Measurements from ENCODE around the gene PRKG1. TPM values are rescaled to one million over a fixed set of nuclear protein-coding genes. Genes with fewer than 3 reads are reported as not detected.
"Not testable (repeated sequence)": the region's sequence is repeated elsewhere in the genome, so short reads cannot be mapped to it uniquely, and the experiment has no call there.

PRKG1 gene
- polyA plus RNA-seq, 1 donor = 12.0 TPM

DNA sequence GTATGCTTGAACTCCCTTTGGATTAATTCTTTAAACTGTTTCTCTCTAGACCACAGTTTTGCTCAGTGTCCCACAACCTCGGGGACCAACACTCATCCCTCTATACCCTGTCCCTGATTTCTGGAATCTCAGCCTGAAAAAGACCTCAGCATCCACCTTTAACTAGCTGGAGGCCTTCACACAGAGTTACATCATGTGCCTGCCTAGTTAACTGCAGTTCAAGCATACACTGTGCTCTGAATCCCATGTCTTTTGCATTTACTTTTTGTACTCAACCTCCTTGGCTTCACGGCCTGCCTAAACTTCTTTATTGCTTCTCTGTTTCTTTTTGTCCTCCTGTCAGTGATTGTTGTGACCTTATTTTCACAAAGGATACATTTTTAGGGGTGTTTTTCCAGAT lies 66.7 kb downstream of the PRKG1 start:
- 60% methylated on average over 2 of the region's 2 CpGs for WGBS (ENCODE audit: insufficient coverage, low lambda C conversion rate)
- Histone ChIP-seq H3K27me3 (ENCODE audit: control insufficient read depth, insufficient read depth, low read length) (no peaks in the 10 kb centered on the region), H3K27ac (ENCODE audit: low read length) (no peak overlapping the region), H3K9me3 (ENCODE audit: control insufficient read depth, low read depth, low read length) (no peaks in the 10 kb centered on the region), H3K36me3 (ENCODE audit: control insufficient read depth, insufficient read depth, low read length) (no peaks in the 10 kb centered on the region), H3K4me3 (ENCODE audit: low read length) (no peak overlapping the region), H3K4me1 (ENCODE audit: control insufficient read depth, insufficient read depth, low read length) (no peaks in the 10 kb centered on the region)
- DNase-seq = no peak

DNA sequence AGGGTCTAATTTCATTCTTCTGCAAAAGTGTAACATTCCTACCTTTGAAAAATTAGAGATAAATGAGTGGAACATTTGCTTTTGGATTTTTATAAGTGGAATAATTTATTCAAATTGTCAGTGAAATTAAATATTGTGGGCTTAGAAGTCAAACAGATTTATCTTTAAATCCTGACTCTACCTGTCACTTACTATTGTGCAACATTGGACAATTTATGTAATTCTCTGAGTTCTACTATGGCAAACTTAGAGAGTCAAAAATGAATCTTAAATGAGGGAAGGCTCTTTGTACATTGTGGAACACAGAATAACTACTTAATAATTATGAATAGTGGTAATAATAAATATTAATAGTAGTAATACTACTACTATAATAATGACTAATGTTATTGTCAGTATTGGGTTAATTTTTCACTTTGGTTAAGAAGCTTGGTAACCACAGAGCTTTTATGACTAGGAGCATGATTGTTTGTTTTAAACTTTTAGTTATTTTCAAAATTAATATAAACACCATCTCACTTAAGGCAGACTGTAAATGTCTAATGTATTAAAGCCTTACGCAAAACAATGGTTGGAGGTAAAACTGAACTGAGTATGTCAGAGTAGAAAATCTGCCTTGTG lies 70.0 kb downstream of the PRKG1 start:
- Histone ChIP-seq H3K27ac (ENCODE audit: low read length) (no peak overlapping the region), H3K27me3 (ENCODE audit: control insufficient read depth, insufficient read depth, low read length) (no peaks in the 10 kb centered on the region), H3K4me1 (ENCODE audit: control insufficient read depth, insufficient read depth, low read length) (no peaks in the 10 kb centered on the region), H3K9me3 (ENCODE audit: control insufficient read depth, low read depth, low read length) (no peaks in the 10 kb centered on the region), H3K36me3 (ENCODE audit: control insufficient read depth, insufficient read depth, low read length) (no peaks in the 10 kb centered on the region), H3K4me3 (ENCODE audit: low read length) (no peak overlapping the region)
- DNase-seq = no peak
- WGBS (ENCODE audit: insufficient coverage, low lambda C conversion rate) = 100% methylated on average over 1 of the region's 1 CpG

DNA sequence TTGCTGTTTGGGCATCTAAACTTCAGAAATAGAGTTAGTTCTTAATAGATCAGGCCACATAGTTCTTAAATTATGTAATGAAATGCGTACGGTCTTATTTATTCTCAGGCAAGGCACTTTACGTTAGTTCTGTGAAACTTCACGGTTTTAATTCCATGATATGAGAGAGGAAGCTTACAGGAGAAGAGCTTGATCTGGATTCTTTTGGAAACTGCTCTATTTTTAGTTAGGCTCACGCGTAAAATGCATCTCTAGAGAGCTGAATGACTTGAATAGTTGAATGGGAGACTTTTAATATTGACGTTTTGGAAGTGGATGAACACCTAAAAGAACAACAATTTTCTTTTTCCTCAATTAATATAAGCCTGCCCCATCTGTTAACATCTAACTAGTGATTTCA lies 71.1 kb downstream of the PRKG1 start:
- H3K4me3 ChIP-seq (ENCODE audit: low read length) = no peak overlapping the region
- no peaks in the 10 kb centered on the region for H3K27me3 ChIP-seq (ENCODE audit: control insufficient read depth, insufficient read depth, low read length)
- H3K27ac ChIP-seq (ENCODE audit: low read length) = no peak overlapping the region
- DNase-seq = no peak
- no peaks in the 10 kb centered on the region for H3K36me3 ChIP-seq (ENCODE audit: control insufficient read depth, insufficient read depth, low read length)
- H3K4me1 ChIP-seq (ENCODE audit: control insufficient read depth, insufficient read depth, low read length) = no peaks in the 10 kb centered on the region
- WGBS (ENCODE audit: insufficient coverage, low lambda C conversion rate) = 81% methylated on average over 3 of the region's 7 CpGs
- no peaks in the 10 kb centered on the region for H3K9me3 ChIP-seq (ENCODE audit: control insufficient read depth, low read depth, low read length)

DNA sequence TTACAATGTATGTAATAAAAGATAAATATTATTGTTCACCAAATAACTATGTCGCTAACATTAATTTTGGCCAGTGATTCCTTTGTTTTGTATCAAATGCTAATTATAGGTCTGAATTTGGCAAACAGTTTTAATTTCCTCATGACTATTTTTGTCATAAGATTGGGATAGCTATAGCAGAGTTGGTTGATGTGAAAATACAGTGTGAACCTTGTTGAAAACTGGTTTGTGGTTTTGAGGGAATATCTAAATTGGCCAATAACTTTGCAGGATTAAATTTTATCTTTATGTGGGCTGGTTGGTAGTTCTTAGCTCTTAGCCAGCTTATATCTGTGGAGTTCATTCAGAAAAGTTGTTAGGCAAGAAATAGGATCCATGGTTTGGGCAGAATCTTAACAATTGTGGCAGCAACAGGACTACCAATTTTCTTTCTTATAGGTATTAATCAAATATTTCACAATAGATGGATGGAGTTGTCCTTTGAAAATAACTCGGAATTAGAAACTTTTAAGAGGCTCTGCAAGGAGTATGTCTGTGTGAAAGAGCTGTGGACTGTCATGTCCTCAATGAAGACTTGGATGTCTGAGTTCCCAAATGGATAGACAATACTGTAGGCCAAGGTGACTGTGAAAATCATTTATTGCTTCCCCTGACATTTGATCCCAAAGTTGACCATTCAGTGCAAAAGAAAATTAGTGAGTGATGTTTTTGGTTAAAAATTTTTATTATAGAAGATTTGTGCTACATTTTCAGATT lies 73.5 kb downstream of the PRKG1 start:
- Histone ChIP-seq H3K9me3 (ENCODE audit: control insufficient read depth, low read depth, low read length) (no peaks in the 10 kb centered on the region), H3K36me3 (ENCODE audit: control insufficient read depth, insufficient read depth, low read length) (no peaks in the 10 kb centered on the region), H3K4me1 (ENCODE audit: control insufficient read depth, insufficient read depth, low read length) (no peaks in the 10 kb centered on the region), H3K27me3 (ENCODE audit: control insufficient read depth, insufficient read depth, low read length) (no peaks in the 10 kb centered on the region), H3K27ac (ENCODE audit: low read length) (no peak overlapping the region), H3K4me3 (ENCODE audit: low read length) (no peak overlapping the region)
- DNase-seq = no peak
- 80% methylated on average over 1 of the region's 2 CpGs for WGBS (ENCODE audit: insufficient coverage, low lambda C conversion rate)

DNA sequence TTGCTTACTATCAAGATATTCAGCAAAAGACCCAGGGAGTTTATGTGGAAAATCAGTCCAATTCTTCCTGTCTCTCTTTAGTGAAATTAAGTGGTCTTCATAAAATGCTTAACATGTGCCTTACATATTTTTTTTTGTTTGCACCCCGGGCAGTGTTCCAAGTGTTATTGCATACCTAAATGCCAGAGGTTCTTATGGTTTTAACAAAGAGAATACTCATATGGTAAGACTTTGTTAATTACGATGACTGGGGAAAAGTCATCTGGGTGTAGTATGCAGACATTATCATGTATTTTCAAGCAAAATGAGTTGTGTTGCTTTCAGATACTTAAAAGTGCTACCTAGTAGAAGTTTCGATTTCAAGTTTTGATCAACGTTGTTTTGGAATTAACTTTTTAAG lies 82.6 kb downstream of the PRKG1 start:
- 100% methylated on average over 2 of the region's 4 CpGs for WGBS (ENCODE audit: insufficient coverage, low lambda C conversion rate)
- H3K27ac ChIP-seq (ENCODE audit: low read length) = no peak overlapping the region
- no peak overlapping the region for H3K4me3 ChIP-seq (ENCODE audit: low read length)
- no peaks in the 10 kb centered on the region for H3K36me3 ChIP-seq (ENCODE audit: control insufficient read depth, insufficient read depth, low read length)
- no peaks in the 10 kb centered on the region for H3K4me1 ChIP-seq (ENCODE audit: control insufficient read depth, insufficient read depth, low read length)
- no peak for DNase-seq
- H3K27me3 ChIP-seq (ENCODE audit: control insufficient read depth, insufficient read depth, low read length) = no peaks in the 10 kb centered on the region
- no peaks in the 10 kb centered on the region for H3K9me3 ChIP-seq (ENCODE audit: control insufficient read depth, low read depth, low read length)

DNA sequence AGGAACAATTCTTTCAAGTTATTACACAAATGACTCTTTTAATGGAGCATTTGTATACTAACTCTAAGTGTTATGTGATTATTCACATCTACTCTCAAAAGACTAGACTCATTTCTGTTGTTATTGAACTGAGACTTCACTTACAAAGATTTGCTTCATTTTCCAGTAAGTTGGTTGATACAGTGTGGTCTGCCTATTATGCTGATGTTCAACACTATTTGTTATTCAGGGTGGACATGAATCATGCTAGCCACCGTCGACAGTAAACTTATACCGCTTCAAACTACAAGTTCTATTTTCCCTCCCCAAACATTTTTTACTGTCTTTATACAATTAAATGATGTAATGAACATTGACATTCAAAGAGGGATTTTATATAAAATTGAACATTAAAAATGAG lies 84.5 kb downstream of the PRKG1 start:
- H3K4me3 ChIP-seq (ENCODE audit: low read length) = no peak overlapping the region

DNA sequence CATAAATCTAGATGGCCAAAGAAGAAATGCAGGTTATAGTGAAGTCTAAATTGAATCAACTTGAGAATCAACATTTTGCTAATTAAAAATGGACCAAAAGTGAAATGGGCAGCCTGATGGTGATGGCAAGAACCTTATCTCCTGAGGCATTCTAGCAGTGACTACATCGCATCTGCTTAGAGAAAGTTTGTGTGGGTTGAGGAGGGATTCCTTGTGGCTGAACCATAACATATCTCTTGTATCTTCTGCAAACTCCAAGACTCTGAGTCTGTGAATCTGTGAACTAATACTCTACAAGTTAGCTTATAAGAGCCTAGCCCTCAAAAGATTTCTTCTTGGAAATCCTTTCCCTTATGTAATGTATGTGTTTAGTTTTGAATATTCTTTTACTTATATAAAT lies 85.6 kb downstream of the PRKG1 start:
- WGBS (ENCODE audit: insufficient coverage, low lambda C conversion rate) = no CpG with 5 or more reads among the region's 1 CpG

More for the DNA sequence above, 84.5 kb downstream of the PRKG1 start:
- no peaks in the 10 kb centered on the region for H3K27me3 ChIP-seq (ENCODE audit: control insufficient read depth, insufficient read depth, low read length)
- no peaks in the 10 kb centered on the region for H3K9me3 ChIP-seq (ENCODE audit: control insufficient read depth, low read depth, low read length)
- no peak overlapping the region for H3K27ac ChIP-seq (ENCODE audit: low read length)
- DNase-seq = no peak
- H3K36me3 ChIP-seq (ENCODE audit: control insufficient read depth, insufficient read depth, low read length) = no peaks in the 10 kb centered on the region
- no CpG with 5 or more reads among the region's 3 CpGs for WGBS (ENCODE audit: insufficient coverage, low lambda C conversion rate)
- no peaks in the 10 kb centered on the region for H3K4me1 ChIP-seq (ENCODE audit: control insufficient read depth, insufficient read depth, low read length)

DNA sequence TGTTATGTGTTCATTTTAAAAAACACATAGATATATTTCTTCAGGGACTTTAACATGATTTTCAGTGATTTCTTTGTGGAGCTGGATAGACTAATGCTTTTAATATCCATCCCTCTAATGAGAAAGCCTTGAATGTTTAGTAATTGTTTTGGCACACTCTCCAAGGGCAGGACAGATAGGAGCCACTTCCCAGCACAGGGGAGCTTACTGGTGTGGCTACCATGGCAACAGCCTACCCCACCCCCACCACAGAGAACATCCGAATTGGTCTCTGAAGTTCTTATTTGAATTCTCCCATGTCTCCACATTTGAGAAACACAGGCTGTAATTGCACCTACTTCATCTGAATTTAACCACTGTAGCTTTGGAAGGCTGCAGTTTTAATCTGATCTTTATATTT lies 87.7 kb downstream of the PRKG1 start:
- no CpG with 5 or more reads among the region's 1 CpG for WGBS (ENCODE audit: insufficient coverage, low lambda C conversion rate)
- H3K9me3 ChIP-seq (ENCODE audit: control insufficient read depth, low read depth, low read length) = no peaks in the 10 kb centered on the region
- H3K36me3 ChIP-seq (ENCODE audit: control insufficient read depth, insufficient read depth, low read length) = no peaks in the 10 kb centered on the region
- H3K4me3 ChIP-seq (ENCODE audit: low read length) = no peak overlapping the region
- H3K27ac ChIP-seq (ENCODE audit: low read length) = no peak overlapping the region
- H3K27me3 ChIP-seq (ENCODE audit: control insufficient read depth, insufficient read depth, low read length) = no peaks in the 10 kb centered on the region
- no peak for DNase-seq
- H3K4me1 ChIP-seq (ENCODE audit: control insufficient read depth, insufficient read depth, low read length) = no peaks in the 10 kb centered on the region

More for the DNA sequence above, 85.6 kb downstream of the PRKG1 start:
- H3K36me3 ChIP-seq (ENCODE audit: control insufficient read depth, insufficient read depth, low read length) = no peaks in the 10 kb centered on the region
- no peak for DNase-seq
- no peak overlapping the region for H3K4me3 ChIP-seq (ENCODE audit: low read length)
- H3K9me3 ChIP-seq (ENCODE audit: control insufficient read depth, low read depth, low read length) = no peaks in the 10 kb centered on the region
- H3K27me3 ChIP-seq (ENCODE audit: control insufficient read depth, insufficient read depth, low read length) = no peaks in the 10 kb centered on the region
- H3K4me1 ChIP-seq (ENCODE audit: control insufficient read depth, insufficient read depth, low read length) = no peaks in the 10 kb centered on the region
- H3K27ac ChIP-seq (ENCODE audit: low read length) = no peak overlapping the region

DNA sequence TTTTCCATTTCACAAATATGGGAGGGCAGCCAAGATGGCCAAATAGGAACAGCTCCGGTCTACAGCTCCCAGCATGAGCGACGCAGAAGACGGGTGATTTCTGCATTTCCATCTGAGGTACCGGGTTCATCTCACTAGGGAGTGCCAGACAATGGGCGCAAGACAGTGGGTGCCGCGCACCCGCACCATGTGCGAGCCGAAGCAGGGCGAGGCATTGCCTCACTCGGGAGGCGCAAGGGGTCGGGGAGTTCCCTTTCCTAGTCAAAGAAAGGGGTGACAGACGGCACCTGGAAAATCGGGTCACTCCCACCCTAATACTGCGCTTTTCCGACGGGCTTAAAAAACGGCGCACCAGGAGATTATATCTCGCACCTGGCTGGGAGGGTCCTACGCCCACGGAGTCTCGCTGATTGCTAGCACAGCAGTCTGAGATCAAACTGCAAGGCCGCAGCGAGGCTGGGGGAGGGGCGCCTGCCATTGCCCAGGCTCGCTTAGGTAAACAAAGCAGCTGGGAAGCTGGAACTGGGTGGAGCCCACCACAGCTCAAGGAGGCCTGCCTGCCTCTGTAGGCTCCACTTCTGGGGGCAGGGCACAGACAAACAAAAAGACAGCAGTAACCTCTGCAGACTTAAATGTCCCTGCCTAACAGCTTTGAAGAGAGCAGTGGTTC lies 89.2 kb downstream of the PRKG1 start:
- not testable (repeated sequence) for DNase-seq; H3K27me3 ChIP-seq (ENCODE audit: control insufficient read depth, insufficient read depth, low read length); H3K36me3 ChIP-seq (ENCODE audit: control insufficient read depth, insufficient read depth, low read length); H3K9me3 ChIP-seq (ENCODE audit: control insufficient read depth, low read depth, low read length); H3K27ac ChIP-seq (ENCODE audit: low read length); H3K4me3 ChIP-seq (ENCODE audit: low read length); H3K4me1 ChIP-seq (ENCODE audit: control insufficient read depth, insufficient read depth, low read length)
- no CpG with 5 or more reads among the region's 30 CpGs for WGBS (ENCODE audit: insufficient coverage, low lambda C conversion rate)

DNA sequence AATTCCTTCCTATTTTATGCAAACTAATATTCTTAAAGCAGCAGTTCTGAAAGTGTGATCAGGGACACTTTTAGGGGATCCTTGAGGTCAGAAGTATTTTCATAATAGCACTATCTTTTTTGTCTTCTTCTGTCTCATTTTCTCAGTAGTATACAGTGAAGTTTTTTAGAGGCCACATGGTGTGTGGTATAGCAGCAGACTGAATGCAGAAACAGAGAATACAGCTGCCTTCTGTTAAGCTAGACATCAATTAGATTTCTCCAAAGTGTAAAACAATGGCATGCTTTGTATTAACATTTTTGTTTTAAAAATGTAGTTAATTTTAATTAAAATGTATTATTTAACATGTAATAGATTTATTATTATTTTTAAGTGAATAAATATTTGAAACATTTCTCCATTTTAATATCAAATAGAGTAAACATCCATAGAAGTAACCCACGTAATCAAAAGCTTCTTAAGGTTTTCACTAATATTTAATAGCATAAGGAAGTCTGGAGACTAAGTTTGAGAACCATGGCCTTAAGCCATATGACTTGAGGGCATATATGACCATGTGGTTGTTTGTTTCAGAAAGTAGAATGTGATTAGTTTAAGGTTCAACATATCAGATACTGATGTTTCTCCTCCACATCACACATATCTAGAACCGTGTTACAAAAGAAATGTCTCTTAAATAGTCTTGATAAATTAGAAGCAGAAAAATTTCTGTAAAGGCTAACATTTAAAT lies 94.0 kb downstream of the PRKG1 start:
- Histone ChIP-seq H3K4me3 (ENCODE audit: low read length) (no peak overlapping the region), H3K9me3 (ENCODE audit: control insufficient read depth, low read depth, low read length) (no peaks in the 10 kb centered on the region), H3K4me1 (ENCODE audit: control insufficient read depth, insufficient read depth, low read length) (no peaks in the 10 kb centered on the region), H3K27ac (ENCODE audit: low read length) (no peak overlapping the region), H3K27me3 (ENCODE audit: control insufficient read depth, insufficient read depth, low read length) (no peaks in the 10 kb centered on the region), H3K36me3 (ENCODE audit: control insufficient read depth, insufficient read depth, low read length) (no peaks in the 10 kb centered on the region)
- WGBS (ENCODE audit: insufficient coverage, low lambda C conversion rate) = 83% methylated on average over 1 of the region's 2 CpGs
- no peak for DNase-seq

Data from large intestine (tissue), 3 donors.